ENCODE results near the gene PSORS1C2.

PSORS1C2 gene

GRCh38 chr6:31173406-31173805 lies 34.5 kb upstream of the PSORS1C2 start:
- Histone ChIP-seq H2AFZ (ENCODE audit: low read depth, low read length) (no peak overlapping the region), H3K4me2 (ENCODE audit: insufficient read depth, low read length) (no peak overlapping the region), H3K9ac (ENCODE audit: low read depth, low read length) (no peak overlapping the region), H3K4me3 (ENCODE audit: low read depth in 1 of 2, low read length in 2 of 2) (no peak overlapping the region), H3K27ac (ENCODE audit: low read length) (no peak overlapping the region), H3K27me3 (ENCODE audit: insufficient read depth, low read length, poor library complexity) (no peaks in the 10 kb centered on the region), H3K9me3 (ENCODE audit: insufficient read depth, low read length, severe bottlenecking) (no peaks in the 10 kb centered on the region), H3K79me2 (ENCODE audit: insufficient read depth, low read length) (no peaks in the 10 kb centered on the region), H4K20me1 (ENCODE audit: insufficient read depth, low read length) (no peaks in the 10 kb centered on the region), H3K36me3 (ENCODE audit: insufficient read depth, low read length) (no peaks in the 10 kb centered on the region), H3K4me1 (ENCODE audit: insufficient read depth, low read length) (0 out of 2 replicates have a peak, but pooled peaks cover 3% of the 10 kb centered on the region)
- TF ChIP-seq EZH2 (IDR thresholded peaks at IDR 0.05; ENCODE audit: borderline replicate concordance, low read depth, low read length, severe bottlenecking) = no peak
- TF ChIP-seq, protein P1, sequence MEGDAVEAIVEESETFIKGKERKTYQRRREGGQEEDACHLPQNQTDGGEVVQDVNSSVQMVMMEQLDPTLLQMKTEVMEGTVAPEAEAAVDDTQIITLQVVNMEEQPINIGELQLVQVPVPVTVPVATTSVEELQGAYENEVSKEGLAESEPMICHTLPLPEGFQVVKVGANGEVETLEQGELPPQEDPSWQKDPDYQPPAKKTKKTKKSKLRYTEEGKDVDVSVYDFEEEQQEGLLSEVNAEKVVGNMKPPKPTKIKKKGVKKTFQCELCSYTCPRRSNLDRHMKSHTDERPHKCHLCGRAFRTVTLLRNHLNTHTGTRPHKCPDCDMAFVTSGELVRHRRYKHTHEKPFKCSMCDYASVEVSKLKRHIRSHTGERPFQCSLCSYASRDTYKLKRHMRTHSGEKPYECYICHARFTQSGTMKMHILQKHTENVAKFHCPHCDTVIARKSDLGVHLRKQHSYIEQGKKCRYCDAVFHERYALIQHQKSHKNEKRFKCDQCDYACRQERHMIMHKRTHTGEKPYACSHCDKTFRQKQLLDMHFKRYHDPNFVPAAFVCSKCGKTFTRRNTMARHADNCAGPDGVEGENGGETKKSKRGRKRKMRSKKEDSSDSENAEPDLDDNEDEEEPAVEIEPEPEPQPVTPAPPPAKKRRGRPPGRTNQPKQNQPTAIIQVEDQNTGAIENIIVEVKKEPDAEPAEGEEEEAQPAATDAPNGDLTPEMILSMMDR (IDR thresholded peaks at IDR 0.05; ENCODE audit: borderline replicate concordance, extremely low read depth, low read length, poor library complexity, severe bottlenecking) = no peak
- ATAC-seq (ENCODE audit: insufficient read depth, low read depth) (no peak), DNase-seq (no peak)

DNA sequence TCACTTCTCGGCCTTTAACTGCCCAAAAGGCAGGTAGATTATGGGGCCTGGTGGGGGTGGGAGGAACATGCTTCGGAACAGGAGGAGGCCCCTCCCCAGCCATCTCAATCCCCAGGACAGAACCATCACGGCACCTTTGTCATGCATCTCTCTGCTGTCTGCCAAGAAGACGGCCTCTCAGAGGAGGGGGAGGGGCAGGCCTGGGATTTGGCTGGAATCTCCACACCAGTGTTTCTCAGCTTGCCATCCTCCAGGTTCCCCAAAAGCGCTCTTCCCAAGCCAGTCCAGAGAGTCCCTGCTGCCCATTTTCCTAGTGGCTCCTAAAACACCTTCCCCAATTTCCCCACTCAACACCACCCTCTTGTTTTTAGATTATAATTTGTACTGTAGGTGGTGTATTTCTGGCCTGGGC lies 34.1 kb upstream of the PSORS1C2 start:
- Histone ChIP-seq H3K4me1 (ENCODE audit: insufficient read depth, low read length) (0 out of 2 replicates have a peak, but pooled peaks cover 3% of the 10 kb centered on the region), H3K36me3 (ENCODE audit: insufficient read depth, low read length) (no peaks in the 10 kb centered on the region), H3K79me2 (ENCODE audit: insufficient read depth, low read length) (no peaks in the 10 kb centered on the region), H3K27ac (ENCODE audit: low read length) (no peak overlapping the region), H4K20me1 (ENCODE audit: insufficient read depth, low read length) (no peaks in the 10 kb centered on the region), H3K27me3 (ENCODE audit: insufficient read depth, low read length, poor library complexity) (no peaks in the 10 kb centered on the region), H3K9me3 (ENCODE audit: insufficient read depth, low read length, severe bottlenecking) (no peaks in the 10 kb centered on the region), H3K4me2 (ENCODE audit: insufficient read depth, low read length) (no peak overlapping the region), H3K4me3 (ENCODE audit: low read depth in 1 of 2, low read length in 2 of 2) (no peak overlapping the region), H2AFZ (ENCODE audit: low read depth, low read length) (no peak overlapping the region), H3K9ac (ENCODE audit: low read depth, low read length) (no peak overlapping the region)
- ATAC-seq (ENCODE audit: insufficient read depth, low read depth) (no peak), DNase-seq (no peak)
- no peak for TF ChIP-seq EZH2 (IDR thresholded peaks at IDR 0.05; ENCODE audit: borderline replicate concordance, low read depth, low read length, severe bottlenecking)
- TF ChIP-seq, protein P1 (IDR thresholded peaks at IDR 0.05; ENCODE audit: borderline replicate concordance, extremely low read depth, low read length, poor library complexity, severe bottlenecking) = no peak

GRCh38 chr6:31171931-31172905 lies 33.4 kb upstream of the PSORS1C2 start:
- H3K4me3 ChIP-seq (ENCODE audit: low read depth in 1 of 2, low read length in 2 of 2) = no peak overlapping the region

More at GRCh38 chr6:31171931-31172905, 33.4 kb upstream of the PSORS1C2 start:
- TF ChIP-seq EZH2 (IDR thresholded peaks at IDR 0.05; ENCODE audit: borderline replicate concordance, low read depth, low read length, severe bottlenecking) = no peak
- TF ChIP-seq, protein P1 (IDR thresholded peaks at IDR 0.05; ENCODE audit: borderline replicate concordance, extremely low read depth, low read length, poor library complexity, severe bottlenecking) = no peak
- DNase-seq = no peak
- Histone ChIP-seq H3K4me2 (ENCODE audit: insufficient read depth, low read length) (no peak overlapping the region), H3K4me1 (ENCODE audit: insufficient read depth, low read length) (0 out of 2 replicates have a peak, but pooled peaks cover 3% of the 10 kb centered on the region), H2AFZ (ENCODE audit: low read depth, low read length) (no peak overlapping the region), H4K20me1 (ENCODE audit: insufficient read depth, low read length) (no peaks in the 10 kb centered on the region), H3K79me2 (ENCODE audit: insufficient read depth, low read length) (no peaks in the 10 kb centered on the region), H3K27ac (ENCODE audit: low read length) (no peak overlapping the region), H3K9me3 (ENCODE audit: insufficient read depth, low read length, severe bottlenecking) (no peaks in the 10 kb centered on the region), H3K27me3 (ENCODE audit: insufficient read depth, low read length, poor library complexity) (no peaks in the 10 kb centered on the region), H3K36me3 (ENCODE audit: insufficient read depth, low read length) (no peaks in the 10 kb centered on the region), H3K9ac (ENCODE audit: low read depth, low read length) (no peak overlapping the region)
- ATAC-seq (ENCODE audit: insufficient read depth, low read depth) = no peak
